Upper lobe of right lung (tissue), 1 donor: ENCODE measurements around the gene FHIT. TPM values are rescaled to one million over a fixed set of nuclear protein-coding genes. Genes with fewer than 3 reads are reported as not detected.

Experiments used
- ATAC-seq: fragments of 200-7000 bp; cut with Tn5 transposase; one replicate; pipeline ENCODE4 v1.9.1; 2020; ENCODE audit warnings: mild to moderate bottlenecking, moderate library complexity
- DNase-seq: peaks from one replicate; pipeline ENCODE4 v3.0.0-alpha.2; 2020
- H3K27ac ChIP-seq: fragments of 200-600 bp; one replicate; pipeline ENCODE4 v1.8.0; 2022
- H3K27me3 ChIP-seq: fragments of 200-600 bp; one replicate; pipeline ENCODE4 v1.8.0; 2022; ENCODE audit warnings: mild to moderate bottlenecking
- H3K36me3 ChIP-seq: fragments of 200-600 bp; one replicate; pipeline ENCODE4 v1.8.0; 2022
- H3K4me1 ChIP-seq: fragments of 200-600 bp; one replicate; pipeline ENCODE4 v1.8.0; 2022
- H3K4me3 ChIP-seq: fragments of 200-600 bp; one replicate; pipeline ENCODE4 v1.8.0; 2022; ENCODE audit warnings: mild to moderate bottlenecking
- H3K9me3 ChIP-seq: fragments of 200-600 bp; one replicate; pipeline ENCODE4 v1.8.0; 2022
- intact Hi-C: fragments of 100-400 bp; cut with DNase I; formaldehyde crosslinking; loops from one replicate; pipeline ENCODE4 v1.11.0; 2022
- total RNA-seq: library from RNA; stranded (reverse); fragmentation: NEBNext Ultra II Directional; extraction: Animal tissue kit (Norgen Biotek cat#: 25700); gene quantifications from one replicate; pipeline ENCODE4 v1.2.1, GENCODE V29; 2021
- TF ChIP-seq, protein P1 (sequence below): fragments of 200-600 bp; IDR thresholded peaks from one replicate; pipeline ENCODE4 v1.8.0; 2022; ENCODE audit warnings: antibody characterized with exemption
- donor health status: DM: no; HTN: yes; CAD: no; lungs with severe emphysema.

FHIT gene
- total RNA-seq, 1 donor from 2014 or later = 9.6 TPM

DNA sequence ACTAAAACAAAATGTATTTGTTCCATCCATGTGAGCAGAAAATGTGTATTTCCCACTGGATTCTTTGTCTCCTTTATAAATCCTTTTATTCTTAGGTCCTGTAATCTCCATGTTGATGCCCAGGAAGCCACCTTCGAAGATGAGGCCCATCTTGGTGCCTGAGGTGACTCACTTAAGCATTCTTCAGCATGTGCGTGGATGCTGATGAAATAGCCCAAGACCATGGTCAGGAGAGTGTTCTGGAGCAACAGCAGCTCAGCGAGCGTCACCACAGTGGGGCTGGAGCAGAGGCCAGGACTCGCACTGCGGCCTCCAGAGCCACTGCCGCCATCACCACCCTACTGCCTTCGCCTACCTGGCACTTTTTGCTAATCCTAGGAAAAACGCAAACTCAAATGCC lies 520.9 kb downstream of the FHIT start:
- ATAC-seq (no peak), DNase-seq (no peak)
- H3K9me3 ChIP-seq = no peaks in the 10 kb centered on the region
- intact Hi-C loops = no loop called here
- H3K27me3 ChIP-seq = no peaks in the 10 kb centered on the region
- H3K4me3 ChIP-seq = no peak overlapping the region
- no peaks in the 10 kb centered on the region for H3K4me1 ChIP-seq
- TF ChIP-seq, protein P1, sequence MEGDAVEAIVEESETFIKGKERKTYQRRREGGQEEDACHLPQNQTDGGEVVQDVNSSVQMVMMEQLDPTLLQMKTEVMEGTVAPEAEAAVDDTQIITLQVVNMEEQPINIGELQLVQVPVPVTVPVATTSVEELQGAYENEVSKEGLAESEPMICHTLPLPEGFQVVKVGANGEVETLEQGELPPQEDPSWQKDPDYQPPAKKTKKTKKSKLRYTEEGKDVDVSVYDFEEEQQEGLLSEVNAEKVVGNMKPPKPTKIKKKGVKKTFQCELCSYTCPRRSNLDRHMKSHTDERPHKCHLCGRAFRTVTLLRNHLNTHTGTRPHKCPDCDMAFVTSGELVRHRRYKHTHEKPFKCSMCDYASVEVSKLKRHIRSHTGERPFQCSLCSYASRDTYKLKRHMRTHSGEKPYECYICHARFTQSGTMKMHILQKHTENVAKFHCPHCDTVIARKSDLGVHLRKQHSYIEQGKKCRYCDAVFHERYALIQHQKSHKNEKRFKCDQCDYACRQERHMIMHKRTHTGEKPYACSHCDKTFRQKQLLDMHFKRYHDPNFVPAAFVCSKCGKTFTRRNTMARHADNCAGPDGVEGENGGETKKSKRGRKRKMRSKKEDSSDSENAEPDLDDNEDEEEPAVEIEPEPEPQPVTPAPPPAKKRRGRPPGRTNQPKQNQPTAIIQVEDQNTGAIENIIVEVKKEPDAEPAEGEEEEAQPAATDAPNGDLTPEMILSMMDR = no peak
- H3K27ac ChIP-seq = no peak overlapping the region
- no peaks in the 10 kb centered on the region for H3K36me3 ChIP-seq

DNA sequence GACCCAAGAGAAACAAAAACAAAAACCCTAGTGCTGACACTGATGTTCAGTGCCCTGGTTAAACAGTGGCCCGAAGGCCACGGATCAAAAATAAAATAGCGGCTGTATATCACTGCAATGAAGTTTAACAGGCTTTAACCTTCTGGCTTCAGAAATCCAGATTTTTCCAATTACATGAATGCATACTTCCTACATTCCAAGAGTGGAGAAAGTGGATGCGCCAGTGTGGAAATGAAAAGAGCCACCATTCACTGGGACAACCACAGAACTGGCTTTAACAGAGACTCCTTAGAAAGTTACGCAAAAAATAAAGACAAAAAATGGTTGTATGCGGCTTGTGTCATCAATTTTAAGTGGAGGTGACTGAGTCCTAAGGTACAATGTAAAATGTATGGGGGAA lies 522.2 kb downstream of the FHIT start:
- Histone ChIP-seq H3K4me1 (no peaks in the 10 kb centered on the region), H3K27ac (no peak overlapping the region), H3K36me3 (no peaks in the 10 kb centered on the region), H3K9me3 (no peaks in the 10 kb centered on the region), H3K27me3 (no peaks in the 10 kb centered on the region), H3K4me3 (no peak overlapping the region)
- intact Hi-C loops = no loop called here
- ATAC-seq (no peak), DNase-seq (no peak)
- TF ChIP-seq, protein P1 = no peak

DNA sequence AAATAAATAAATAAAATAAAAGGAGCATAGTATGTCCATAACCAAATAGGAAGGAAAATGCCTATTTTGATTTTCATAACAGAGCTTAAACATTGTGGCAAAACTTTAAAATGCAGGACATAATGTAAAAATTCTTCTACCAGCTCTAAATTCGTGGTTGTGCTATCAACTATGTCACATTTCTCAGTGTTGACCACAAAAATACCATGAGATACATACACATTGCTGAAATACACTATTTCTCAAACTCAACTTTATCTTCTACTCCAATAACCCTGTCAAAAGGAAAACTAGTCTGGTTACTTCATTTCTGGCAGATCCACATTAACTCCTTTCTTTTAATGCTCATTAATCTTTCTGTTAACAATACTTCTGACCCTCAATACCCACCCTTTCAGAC lies 523.2 kb downstream of the FHIT start:
- Histone ChIP-seq H3K4me3 (no peak overlapping the region), H3K27me3 (no peaks in the 10 kb centered on the region), H3K36me3 (no peaks in the 10 kb centered on the region), H3K27ac (no peak overlapping the region), H3K4me1 (no peaks in the 10 kb centered on the region), H3K9me3 (no peaks in the 10 kb centered on the region)
- DNase-seq = no peak
- TF ChIP-seq, protein P1 = no peak
- ATAC-seq = no peak
- intact Hi-C loops = no loop called here

DNA sequence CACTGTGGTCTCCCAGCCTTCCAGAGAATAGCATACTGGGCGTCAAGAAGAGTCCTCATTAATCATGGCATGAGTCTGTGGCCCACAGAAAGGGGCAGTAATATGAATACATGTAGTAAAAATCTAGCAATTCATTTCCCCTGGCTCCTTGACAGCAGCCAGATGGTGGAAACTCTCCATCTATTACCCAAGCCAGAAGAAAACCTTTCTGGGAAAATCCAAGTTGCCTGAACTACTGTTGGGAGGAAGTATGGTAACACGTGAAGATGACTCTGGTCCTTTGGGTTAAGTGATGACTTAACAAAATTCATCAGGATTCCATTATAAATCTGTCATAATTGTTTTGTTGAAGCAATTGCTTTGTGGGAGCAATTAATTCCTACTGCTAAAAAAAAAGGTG lies 530.5 kb downstream of the FHIT start:
- intact Hi-C loops = no loop called here

DNA sequence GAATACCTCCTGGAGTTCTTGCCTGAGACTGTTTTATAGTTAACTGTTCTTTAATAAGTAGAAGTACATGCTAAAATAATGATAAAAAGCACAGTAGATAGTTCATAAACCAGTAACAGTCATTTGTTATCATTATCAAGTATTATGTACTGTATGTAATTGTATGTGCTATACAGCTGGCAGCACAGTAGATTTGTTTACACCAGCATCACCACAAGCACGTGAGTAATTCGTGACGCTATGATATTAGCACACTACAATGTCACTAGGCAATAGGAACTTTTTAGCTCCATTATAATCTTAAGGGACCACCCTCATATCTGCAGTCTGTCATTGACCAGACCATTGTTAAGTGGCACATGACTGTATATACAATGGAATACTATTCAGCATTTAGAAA lies 534.7 kb downstream of the FHIT start:
- H3K27ac ChIP-seq = no peak overlapping the region
- TF ChIP-seq, protein P1 = no peak
- H3K9me3 ChIP-seq = no peaks in the 10 kb centered on the region
- DNase-seq (no peak), ATAC-seq (no peak)
- H3K4me1 ChIP-seq = no peaks in the 10 kb centered on the region
- H3K4me3 ChIP-seq = no peak overlapping the region
- intact Hi-C loops = no loop called here
- H3K36me3 ChIP-seq = no peaks in the 10 kb centered on the region
- H3K27me3 ChIP-seq = no peaks in the 10 kb centered on the region

More for the DNA sequence above, 530.5 kb downstream of the FHIT start:
- TF ChIP-seq, protein P1 = no peak
- ATAC-seq = no peak
- Histone ChIP-seq H3K9me3 (no peaks in the 10 kb centered on the region), H3K4me3 (no peak overlapping the region), H3K27ac (no peak overlapping the region), H3K36me3 (no peaks in the 10 kb centered on the region), H3K27me3 (no peaks in the 10 kb centered on the region), H3K4me1 (no peaks in the 10 kb centered on the region)
- DNase-seq = no peak

DNA sequence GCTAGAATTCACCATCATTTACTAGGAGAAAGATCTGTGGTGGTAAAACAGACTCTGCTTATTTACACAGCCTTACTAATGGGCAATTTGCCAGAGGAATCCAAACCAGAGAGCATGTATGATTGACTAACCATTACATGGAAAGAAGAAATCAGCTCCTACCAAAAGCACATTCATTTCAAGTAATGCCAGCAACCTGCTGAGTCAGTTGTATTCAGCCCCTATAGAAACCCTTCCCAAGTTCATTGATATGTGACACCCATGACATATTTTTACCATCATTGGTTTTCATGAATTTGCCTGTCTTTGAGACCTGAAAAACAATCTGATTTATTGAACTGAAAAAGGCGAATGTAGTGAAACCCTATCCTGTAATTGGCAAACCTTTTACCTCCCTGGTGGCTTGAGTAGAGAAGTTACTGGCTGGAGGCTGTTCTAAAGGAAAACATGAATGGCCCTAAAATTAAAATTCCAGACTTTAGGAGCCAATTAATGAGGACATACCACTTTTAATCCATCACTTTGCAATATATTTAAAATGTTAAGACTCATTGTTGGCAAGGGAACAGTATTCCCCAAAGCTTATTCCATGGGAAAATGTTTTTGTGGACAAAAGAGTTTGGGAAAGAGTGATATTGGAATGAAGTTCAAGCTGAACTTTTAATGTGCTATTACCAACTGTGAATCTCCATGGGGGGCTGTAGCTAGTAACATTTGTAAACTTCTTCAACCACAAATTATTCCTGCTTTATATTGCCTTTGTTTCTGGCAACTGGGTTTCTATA lies 542.9 kb downstream of the FHIT start:
- H3K27ac ChIP-seq = no peak overlapping the region
- no peaks in the 10 kb centered on the region for H3K27me3 ChIP-seq
- H3K9me3 ChIP-seq = no peaks in the 10 kb centered on the region
- TF ChIP-seq, protein P1 = no peak
- H3K36me3 ChIP-seq = no peaks in the 10 kb centered on the region
- H3K4me1 ChIP-seq = no peaks in the 10 kb centered on the region
- ATAC-seq (no peak), DNase-seq (no peak)
- intact Hi-C loops = no loop called here
- no peak overlapping the region for H3K4me3 ChIP-seq
